ENCODE results near the gene PIGU.

PIGU gene

GRCh38 chr20:34654207-34654744, 22.6 kb downstream of the PIGU start:
- no peak for DNase-seq

DNA sequence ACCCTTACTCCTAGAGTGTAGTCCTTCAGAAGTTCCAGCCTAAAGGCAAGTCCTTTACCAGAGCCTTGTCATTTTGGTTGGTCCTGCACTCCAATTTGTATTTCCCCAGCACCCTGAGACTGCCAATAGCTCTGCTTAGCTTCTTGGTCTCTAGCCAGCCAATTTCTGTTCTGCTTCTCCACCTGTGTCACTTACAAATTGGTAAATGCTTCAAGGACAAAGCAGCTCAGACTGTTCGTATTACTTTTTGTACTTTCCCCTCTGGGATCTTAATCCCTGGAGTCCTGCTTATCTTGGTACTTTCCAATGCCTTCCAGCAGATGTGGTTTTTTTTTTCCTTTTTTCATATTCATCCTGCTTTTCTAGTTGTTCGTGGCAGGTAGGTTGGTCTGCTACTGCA, 25.7 kb downstream of the PIGU start:
- DNase-seq, result no peak

DNA sequence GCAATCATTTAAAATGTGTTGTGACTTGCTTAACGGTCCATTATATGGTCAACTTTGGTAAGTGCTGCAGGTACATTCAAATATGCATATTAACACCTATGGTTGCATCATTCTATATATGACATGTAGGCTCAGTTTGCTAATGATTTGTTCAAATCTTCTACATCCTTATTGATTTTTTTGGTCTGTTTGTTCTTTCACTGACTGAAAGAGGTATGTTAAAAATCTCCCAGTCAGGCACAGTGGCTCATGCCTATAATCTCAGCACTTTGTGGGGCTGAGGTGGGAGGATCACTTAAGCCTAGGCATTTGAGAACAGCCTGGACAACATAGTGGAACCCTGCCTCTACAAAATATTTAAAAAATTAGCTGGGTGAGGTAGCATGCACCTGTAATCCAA, 29.2 kb downstream of the PIGU start:
- no peak for DNase-seq

DNA sequence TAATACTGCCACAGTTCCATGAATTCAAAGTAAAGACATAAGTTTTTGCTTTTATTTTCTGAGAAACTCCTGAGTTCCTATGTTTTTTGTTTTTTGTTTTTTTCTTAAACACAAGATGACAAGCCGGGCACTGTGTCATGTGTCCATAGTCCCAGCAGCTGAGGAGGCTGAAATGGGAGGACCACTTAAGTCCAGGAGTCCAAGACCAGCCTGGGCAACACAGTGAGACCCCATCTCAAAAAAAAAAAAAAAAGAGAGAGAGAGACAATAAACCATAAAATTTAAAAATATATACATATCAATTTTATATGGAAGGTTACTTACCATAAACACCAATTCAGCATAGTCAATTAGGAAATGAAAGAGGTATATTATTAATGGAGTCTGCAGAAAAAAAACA, 31.9 kb downstream of the PIGU start:
- no peak for DNase-seq

DNA sequence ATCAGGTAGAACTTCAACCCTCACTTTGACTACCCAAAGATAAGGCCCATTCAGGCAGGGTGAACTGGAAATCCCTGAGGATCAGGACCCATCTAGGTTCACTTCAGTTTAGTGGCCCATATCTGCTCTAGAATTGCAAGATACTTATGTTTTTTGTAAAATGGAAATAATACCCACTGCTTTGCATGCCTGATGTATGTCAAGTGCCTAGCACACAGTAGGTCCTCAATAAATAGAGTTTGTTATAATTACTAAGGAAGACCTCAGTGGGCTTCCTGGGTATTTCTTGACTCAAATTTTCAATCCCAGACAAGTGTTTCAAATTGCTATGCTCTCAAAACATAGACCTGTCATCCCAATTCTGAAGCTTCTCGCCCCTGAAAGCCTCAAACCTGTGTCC, 32.5 kb downstream of the PIGU start:
- no peak for DNase-seq

DNA sequence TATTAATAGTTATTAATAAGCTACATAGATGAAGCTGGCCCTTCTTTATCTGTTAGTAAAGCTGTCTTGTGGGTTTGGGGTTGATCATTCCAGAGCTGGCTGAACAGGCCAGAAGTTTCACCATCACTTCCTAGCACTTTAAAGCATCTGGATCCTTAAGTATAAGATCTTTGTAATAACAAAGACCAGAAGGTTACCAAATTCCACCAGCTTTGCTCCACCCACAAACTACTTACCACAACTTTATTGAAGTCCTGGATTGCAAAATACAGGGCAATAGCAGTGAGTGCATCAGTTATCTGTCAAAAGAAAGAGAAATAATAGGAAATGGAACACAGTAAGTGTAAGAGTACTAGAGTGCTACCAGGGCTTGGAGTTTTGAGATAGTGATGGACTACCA, 33.0 kb downstream of the PIGU start:
- DNase-seq, result peak; percentile 98

GRCh38 chr20:34642009-34642408, 34.9 kb downstream of the PIGU start:
- DNase-seq, result peak; percentile 41 to 43

- no peak for DNase-seq
Measured at GRCh38 chr20:34639755-34640222, 37.1 kb downstream of the PIGU start.

DNA sequence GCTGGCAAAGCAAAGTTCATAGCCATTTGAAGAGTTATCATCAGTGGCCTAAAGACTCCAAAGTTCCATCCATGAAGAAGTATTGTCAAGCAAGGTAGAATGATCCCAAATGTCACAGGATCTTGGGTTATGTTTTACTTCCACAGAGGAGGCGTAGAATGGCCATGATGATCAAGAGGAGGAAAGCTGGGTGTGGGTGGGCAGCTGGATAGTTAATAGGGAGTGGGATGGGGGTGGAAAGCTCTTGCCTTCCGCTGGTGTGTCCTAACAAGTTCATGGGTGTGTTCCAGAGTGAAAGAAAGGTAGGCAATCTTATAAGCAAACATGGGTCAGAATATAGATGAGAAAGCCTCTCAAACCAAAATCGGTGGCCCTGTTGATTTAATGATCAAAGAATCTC, 38.4 kb downstream of the PIGU start:
- DNase-seq, result no peak

DNA sequence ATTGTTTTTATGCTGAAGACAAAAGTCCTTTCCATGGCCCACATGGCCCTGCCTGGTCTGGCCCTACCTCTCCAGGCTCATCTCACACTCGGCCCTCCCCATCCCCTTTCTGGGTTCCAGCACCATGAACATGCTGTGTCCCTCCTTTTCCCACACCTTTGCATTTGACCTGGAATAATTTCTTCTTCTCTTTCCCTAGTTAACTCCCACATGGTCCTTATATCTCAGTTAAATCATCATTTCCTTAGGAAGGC, 38.9 kb downstream of the PIGU start:
- no peak for DNase-seq

GRCh38 chr20:34637245-34638038, 39.5 kb downstream of the PIGU start:
- DNase-seq, result no peak

- no peak for DNase-seq
Measured at GRCh38 chr20:34636648-34637047, 40.2 kb downstream of the PIGU start.

DNA sequence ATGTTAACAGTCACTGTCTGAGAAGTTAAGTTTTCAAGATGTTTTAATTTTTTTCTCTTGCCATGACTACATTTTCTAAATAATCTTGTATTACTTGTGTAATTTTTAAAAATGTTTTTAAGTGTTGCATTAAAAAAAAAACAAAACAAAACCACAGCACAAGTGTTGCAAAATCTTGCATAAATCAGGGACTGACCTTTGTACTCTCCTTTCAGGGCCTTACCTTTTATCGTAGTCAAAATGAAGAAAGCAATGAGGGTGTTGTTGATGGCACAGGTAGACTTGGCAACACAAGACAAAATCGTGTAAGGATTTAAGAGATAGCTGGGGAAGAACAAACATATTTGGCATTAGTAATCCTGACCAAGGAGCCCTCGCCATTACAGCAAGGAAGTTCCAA, 42.5 kb downstream of the PIGU start:
- no peak for DNase-seq

DNA sequence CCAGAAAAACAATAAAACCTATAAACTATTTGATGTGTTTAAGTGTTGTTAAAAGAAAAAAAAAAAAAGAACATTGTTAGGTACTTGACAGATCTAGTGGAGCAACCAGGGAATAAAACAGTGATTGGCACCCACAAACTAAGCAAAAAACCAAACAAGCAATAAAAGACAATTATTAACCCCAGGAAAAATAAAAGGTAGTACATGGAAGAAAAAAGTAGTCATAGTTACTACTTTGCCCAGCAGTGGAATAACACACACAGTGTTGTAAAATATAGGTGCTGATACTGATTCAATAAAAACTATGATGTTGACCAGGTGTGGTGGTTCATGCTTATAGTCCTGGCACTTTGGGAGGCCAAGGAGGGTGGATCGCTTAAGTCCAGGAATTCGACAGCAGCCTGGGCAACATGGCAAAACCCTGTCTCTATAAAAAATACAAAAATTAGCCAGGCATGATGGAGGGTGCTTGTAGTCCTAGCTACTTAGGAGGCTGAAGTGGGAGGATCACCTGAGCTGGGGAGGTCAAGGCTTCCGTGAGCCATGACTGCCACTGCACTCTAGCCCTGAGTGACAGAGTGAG, 43.9 kb downstream of the PIGU start:
- DNase-seq, result no peak

- DNase-seq, result no peak
Measured at GRCh38 chr20:34629904-34630303, 47.0 kb downstream of the PIGU start.

DNA sequence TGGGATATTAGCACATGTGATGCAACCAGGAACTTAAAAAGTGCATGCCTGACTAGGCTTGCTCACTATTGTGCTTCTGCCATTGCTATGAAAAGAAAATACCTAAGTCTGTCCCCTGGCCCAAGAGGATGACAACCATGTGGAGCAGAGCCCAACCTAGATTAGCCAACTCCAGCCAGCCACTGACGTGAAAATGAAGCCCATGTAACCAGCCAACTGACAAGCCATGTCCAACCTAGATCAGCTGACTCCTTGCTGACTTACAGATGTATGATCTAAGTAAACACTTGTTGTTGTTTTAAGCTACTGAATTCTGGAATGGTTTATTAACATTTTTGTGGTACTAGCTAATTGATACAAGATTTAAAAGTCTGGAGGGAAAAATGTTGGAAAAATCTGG, 47.5 kb downstream of the PIGU start:
- no peak for DNase-seq

DNA sequence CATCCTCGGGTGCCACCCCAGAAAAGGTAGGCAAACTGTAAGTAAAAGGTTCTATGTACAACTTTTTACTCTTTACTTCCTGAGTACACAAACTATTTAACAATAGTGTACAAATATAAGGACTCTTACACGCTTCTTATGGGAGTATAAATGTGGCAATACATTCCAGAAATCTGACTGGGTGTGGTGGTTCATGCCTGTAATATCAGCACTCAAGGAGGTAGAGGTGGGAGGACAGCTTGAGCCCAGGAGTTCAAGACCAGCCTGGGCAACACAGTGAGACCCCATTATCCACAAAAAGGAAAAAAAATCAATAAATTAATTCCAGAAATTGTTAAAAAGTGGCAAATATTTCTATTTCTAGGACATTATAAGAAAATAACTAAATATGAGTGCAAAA, 48.9 kb downstream of the PIGU start:
- DNase-seq, result no peak

DNA sequence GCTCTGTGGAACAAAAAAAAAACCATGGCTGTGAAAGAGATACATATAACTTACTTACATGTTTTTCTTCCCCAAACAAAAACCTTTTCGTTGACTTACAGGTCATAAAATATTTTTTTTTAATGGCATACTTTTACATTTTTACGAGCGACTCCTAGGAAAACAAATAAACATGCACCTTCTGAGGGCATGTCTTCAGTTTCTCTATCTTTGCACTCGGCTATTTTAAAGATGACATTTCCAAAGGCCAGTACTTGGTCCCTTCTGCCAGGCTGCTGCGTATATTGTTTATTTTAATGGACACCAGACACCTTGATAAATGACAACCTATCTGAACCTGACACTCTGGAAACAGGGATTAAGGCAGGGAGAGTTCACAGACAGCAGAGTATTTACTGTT, 49.4 kb downstream of the PIGU start:
- no peak for DNase-seq

DNA sequence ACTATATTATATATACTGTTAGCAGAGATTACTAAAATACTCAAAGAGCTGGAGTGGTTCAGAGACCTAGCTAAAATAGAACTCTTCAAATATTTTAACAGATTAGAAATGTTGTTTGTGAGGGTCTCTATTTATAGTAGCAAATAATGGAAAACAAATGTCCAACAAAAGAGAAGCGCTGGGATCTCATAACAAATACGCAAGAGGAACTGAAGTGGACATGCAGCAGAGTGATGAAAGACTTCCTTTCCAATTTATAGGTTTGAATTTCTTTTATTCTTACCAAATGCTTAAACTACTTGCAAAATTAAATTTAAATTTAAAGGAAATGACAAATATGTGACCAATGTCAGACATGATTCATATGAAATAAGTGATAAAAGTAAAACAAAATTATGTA, 49.9 kb downstream of the PIGU start:
- peak; percentile 29 to 49 for DNase-seq

GRCh38 chr20:34624629-34625028, 52.3 kb downstream of the PIGU start:
- DNase-seq, result no peak

DNA sequence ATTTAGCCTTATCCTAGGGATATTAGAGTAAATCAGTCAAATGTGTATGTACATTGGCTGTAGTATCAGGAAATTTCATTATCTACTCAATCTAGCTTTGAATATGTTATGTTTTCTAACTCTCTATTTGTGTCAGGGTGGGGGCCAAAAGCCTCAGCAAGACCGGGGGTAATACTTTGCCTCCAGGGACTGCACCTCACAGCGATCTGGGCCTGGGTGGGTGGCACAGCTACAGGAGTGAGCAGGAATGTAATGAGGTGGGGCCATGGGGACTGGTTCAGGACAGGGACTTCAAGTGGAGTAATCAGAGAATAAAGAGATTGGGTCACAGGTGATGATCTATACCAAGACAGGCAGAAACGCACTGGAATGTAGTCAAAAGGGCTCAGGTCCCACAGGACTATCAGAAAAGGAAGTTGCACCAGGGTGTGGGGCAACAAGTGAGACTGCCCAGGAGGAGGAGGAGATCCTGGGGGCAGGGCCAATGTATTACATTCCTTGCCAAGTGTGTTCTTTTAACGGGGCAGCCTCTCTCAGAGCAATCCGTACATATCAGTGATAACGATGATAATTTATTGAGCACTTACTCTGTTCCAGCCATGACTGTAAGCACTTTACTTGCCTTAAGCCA, 54.0 kb downstream of the PIGU start:
- peak; percentile 56 to 72 for DNase-seq

DNA sequence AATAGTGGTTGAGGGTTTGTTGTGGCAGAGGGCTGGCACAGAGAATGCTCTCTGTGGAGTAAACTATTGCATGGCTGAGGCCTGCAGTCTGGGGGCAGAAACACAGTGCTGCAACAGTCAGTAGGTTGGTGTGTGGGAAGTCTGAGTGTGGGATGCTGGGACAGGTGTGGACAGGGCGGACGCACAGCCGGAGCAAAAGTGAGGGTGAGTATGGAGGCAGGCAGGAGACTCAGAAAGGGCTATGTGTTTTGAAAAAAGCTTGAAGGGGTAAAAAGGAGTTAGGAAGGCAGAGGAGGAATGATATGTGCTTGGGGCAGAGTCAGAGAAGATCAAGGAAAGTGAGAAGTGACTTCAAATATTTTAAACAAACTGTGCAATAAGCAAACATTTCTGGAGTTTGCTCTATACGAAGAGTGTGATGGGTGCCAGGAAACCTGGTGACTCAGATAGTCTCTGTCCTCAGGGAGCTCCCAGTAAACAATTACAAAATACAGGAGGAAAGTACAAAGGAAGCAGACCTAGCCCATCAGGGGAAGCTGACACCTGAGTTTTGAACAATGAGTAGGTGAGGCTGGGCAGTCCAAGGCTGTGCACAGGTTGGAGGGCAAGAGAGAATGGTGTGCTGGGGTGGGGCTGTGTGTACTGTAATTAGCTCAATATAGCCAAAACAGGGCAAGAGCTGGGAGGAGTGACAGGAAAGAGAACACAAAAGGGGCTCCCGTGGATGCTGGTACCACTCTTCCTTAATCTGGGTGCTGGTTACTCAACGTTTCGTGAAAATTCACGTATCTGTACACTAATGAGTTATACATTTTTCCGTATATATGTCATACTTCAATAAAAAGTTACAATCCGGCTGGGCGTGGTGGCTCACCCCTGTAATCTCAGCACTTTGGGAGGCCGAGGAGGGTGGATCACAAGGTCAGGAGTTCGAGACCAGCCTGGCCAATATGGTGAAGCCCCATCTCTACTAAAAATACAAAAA, 55.2 kb downstream of the PIGU start:
- DNase-seq, result no peak

- no peak for DNase-seq
Measured at GRCh38 chr20:34621036-34621343, 55.9 kb downstream of the PIGU start.

Measured in AML-193 (cell line).